T-cell (primary cell): Measurements from ENCODE around the gene PNLIPRP3. TPM values are rescaled to one million over a fixed set of nuclear protein-coding genes. Genes with fewer than 3 reads are reported as not detected.
A peak's percentile ranks its signal among the peaks of the same experiment; 100 is the strongest.

Experiments
- ATAC-seq, 4 experiments: fragments of 200-7000 bp in 3 of 4; fragments of 150-1000 bp in 1 of 4; cut with Tn5 transposase; replicated peaks in 1 of 4; 1 replicate in 3 of 4; 2 replicates in 1 of 4; pipeline ENCODE4 v1.10.0; 2021; ENCODE audit warnings: moderate library complexity in 3 of 4, mild to moderate bottlenecking in 2 of 4, moderate number of reproducible peaks in 1 of 4
- CTCF ChIA-PET, 2 donors: fragments of 300-600 bp; sonication (Branson Sonifier 250); formaldehyde crosslinking; loops; one replicate each; lab custom pipeline; 2022; ENCODE audit warnings: antibody characterized with exemption in 2 of 2; lab: Charles Lee
- POLR2A ChIA-PET, 2 donors: fragments of 300-600 bp; sonication (Branson Sonifier 250); formaldehyde crosslinking; loops; one replicate each; lab custom pipeline; 2022; ENCODE audit warnings: antibody characterized with exemption in 2 of 2; lab: Charles Lee
- DNase-seq, 35 experiments: peaks; one replicate each; pipeline versions ENCODE4 v3.0.0 to v3.0.0-alpha.2; 2013 to 2023
- H3K27ac ChIP-seq: one replicate; pipeline ENCODE4 v1.5.1; 2013; ENCODE audit warnings: low read length
- H3K27me3 ChIP-seq, 2 experiments: replicated peaks in 1 of 2; 1 replicate in 1 of 2; 2 replicates in 1 of 2; pipeline versions ENCODE4 v1.6.1 to v1.7.0; 2013; ENCODE audit warnings: low read length in 1 of 2, mixed read lengths in 1 of 2; ENCODE audit not compliant: control insufficient read depth in 2 of 2, insufficient read depth in 2 of 2; ENCODE audit errors: extremely low read depth in 1 of 2
- H3K36me3 ChIP-seq, 2 donors: 1 replicate in 1 of 2; 2 replicates in 1 of 2; pipeline versions ENCODE4 v1.6.1 to v1.7.0; 2013; ENCODE audit warnings: low read length in 1 of 2; ENCODE audit not compliant: control insufficient read depth in 2 of 2, insufficient read depth in 1 of 2; ENCODE audit errors: extremely low read depth in 1 of 2
- H3K4me1 ChIP-seq, 2 experiments: 1 replicate in 1 of 2; 2 replicates in 1 of 2; pipeline versions ENCODE4 v1.6.1 to v1.7.0; 2013; ENCODE audit warnings: low read length in 2 of 2, mixed read lengths in 1 of 2; ENCODE audit not compliant: insufficient read depth in 2 of 2, control insufficient read depth in 1 of 2; ENCODE audit errors: extremely low read depth in 1 of 2
- H3K4me3 ChIP-seq, 2 donors: 1 replicate in 1 of 2; 2 replicates in 1 of 2; pipeline versions ENCODE4 v1.5.1 to v1.7.0; 2013; ENCODE audit warnings: mild to moderate bottlenecking in 2 of 2, low read length in 1 of 2, moderate library complexity in 1 of 2; ENCODE audit not compliant: control insufficient read depth in 1 of 2; ENCODE audit errors: extremely low read depth in 1 of 2
- H3K9me3 ChIP-seq: 2 replicates; pipeline ENCODE4 v1.7.0; 2013
- H3K27ac Mint-ChIP-seq, 2 donors: one replicate each; pipeline ENCODE4 v1.8.0; 2020 to 2021; ENCODE audit warnings: mild to moderate bottlenecking in 2 of 2, mixed read lengths in 2 of 2
- H3K27me3 Mint-ChIP-seq, 2 donors: one replicate each; pipeline ENCODE4 v1.8.0; 2021 to 2022; ENCODE audit warnings: mixed read lengths in 2 of 2
- H3K36me3 Mint-ChIP-seq: one replicate; pipeline ENCODE4 v1.8.0; 2021; ENCODE audit warnings: mixed read lengths
- H3K4me1 Mint-ChIP-seq, 3 donors: one replicate each; pipeline ENCODE4 v1.8.0; 2020 to 2022; ENCODE audit warnings: mixed read lengths in 3 of 3, mild to moderate bottlenecking in 1 of 3
- H3K4me3 Mint-ChIP-seq, 3 donors: one replicate each; pipeline ENCODE4 v1.8.0; 2020 to 2022; ENCODE audit warnings: mild to moderate bottlenecking in 3 of 3, mixed read lengths in 3 of 3, moderate library complexity in 3 of 3
- H3K9me3 Mint-ChIP-seq, 3 donors: one replicate each; pipeline ENCODE4 v1.8.0; 2020 to 2022; ENCODE audit warnings: mixed read lengths in 3 of 3
- WGBS: methylation state at CpG from one replicate; pipeline ENCODE4 v1.1.5; 2013; ENCODE audit warnings: missing lambda C conversion rate; ENCODE audit not compliant: insufficient coverage; 5-methylcytosine and 5-hydroxymethylcytosine counted together
- total RNA-seq, 35 experiments: library from RNA in 6 of 35; stranded (reverse) in 6 of 35; fragments of 120-200 nt in 1 of 35; gene quantifications; one replicate each; pipeline versions ENCODE4 v1.2.1 to v1.2.4 and lab custom pipeline; 2013 to 2026

The PNLIPRP3 gene
- total RNA-seq, 5 donors from 2014 or later (not counting 1 experiment from before 2014, with no cell fraction given), result not detected

- no peaks in the 10 kb centered on the region for H3K4me1 ChIP-seq
- Mint-ChIP-seq H3K36me3 (no peaks in the 10 kb centered on the region), H3K4me1 (no peaks in the 10 kb centered on the region), H3K4me3 (no peak overlapping the region), H3K27me3 (peaks cover 0 to 5% of the 10 kb centered on the region in 2 donors), H3K27ac (no peak overlapping the region), H3K9me3 (no peaks in the 10 kb centered on the region)
- H3K27me3 ChIP-seq, result no peaks in the 10 kb centered on the region
- H3K4me3 ChIP-seq, result no peak overlapping the region
- ChIA-PET CTCF (no interaction called here), POLR2A (no interaction called here)
- ATAC-seq (no peak), DNase-seq (no peak)
- H3K36me3 ChIP-seq, result no peaks in the 10 kb centered on the region
- no peaks in the 10 kb centered on the region for H3K9me3 ChIP-seq
- 88% methylated on average over 1 of the region's 1 CpG for WGBS
- H3K27ac ChIP-seq, result no peak overlapping the region
Observed at GRCh38 chr10:116487522-116488430, 60.1 kb downstream of the PNLIPRP3 start.

GRCh38 chr10:116489460-116489859, 61.8 kb downstream of the PNLIPRP3 start:
- H3K4me1 ChIP-seq, result no peaks in the 10 kb centered on the region
- no peaks in the 10 kb centered on the region for H3K27me3 Mint-ChIP-seq
- no peak overlapping the region for H3K27ac Mint-ChIP-seq
- H3K36me3 ChIP-seq, result no peaks in the 10 kb centered on the region
- H3K27ac ChIP-seq, result no peak overlapping the region
- DNase-seq (no peak), ATAC-seq (no peak)
- H3K4me1 Mint-ChIP-seq, result no peaks in the 10 kb centered on the region
- no peak overlapping the region for H3K4me3 Mint-ChIP-seq
- POLR2A ChIA-PET, result no interaction called here
- H3K9me3 ChIP-seq, result no peaks in the 10 kb centered on the region
- no peaks in the 10 kb centered on the region for H3K36me3 Mint-ChIP-seq
- CTCF ChIA-PET, result interaction anchor here in 1 of 2 donors (0.7 kb wide), 1 partner anchor 57 kb away, joined by 3 read pairs; no protein-coding TSS in a partner anchor
- H3K4me3 ChIP-seq, result no peak overlapping the region
- H3K27me3 ChIP-seq, result no peaks in the 10 kb centered on the region
- H3K9me3 Mint-ChIP-seq, result peaks cover 0 to 5% (median 0%) of the 10 kb centered on the region in 3 donors
- 25% methylated on average over 1 of the region's 2 CpGs for WGBS

- no peaks in the 10 kb centered on the region for H3K9me3 ChIP-seq
- POLR2A ChIA-PET, result no interaction called here
- ATAC-seq, result no peak
- peak in 1 of 35 experiments; percentile 3 for DNase-seq
- no peaks in the 10 kb centered on the region for H3K27me3 ChIP-seq
- H3K36me3 ChIP-seq, result no peaks in the 10 kb centered on the region
- CTCF ChIA-PET, result interaction anchor here in 1 of 2 donors (0.5 kb wide), 1 partner anchor 145 kb away, joined by 3 read pairs; no protein-coding TSS in a partner anchor
- Mint-ChIP-seq H3K9me3 (peaks cover 0 to 5% (median 0%) of the 10 kb centered on the region in 3 donors), H3K36me3 (no peaks in the 10 kb centered on the region), H3K4me3 (no peak overlapping the region), H3K27ac (no peak overlapping the region), H3K4me1 (no peaks in the 10 kb centered on the region), H3K27me3 (no peaks in the 10 kb centered on the region)
- no peak overlapping the region for H3K4me3 ChIP-seq
- no peaks in the 10 kb centered on the region for H3K4me1 ChIP-seq
- WGBS, result no CpG with 5 or more reads among the region's 2 CpGs
- no peak overlapping the region for H3K27ac ChIP-seq
Observed at GRCh38 chr10:116490028-116490662, 62.5 kb downstream of the PNLIPRP3 start.

GRCh38 chr10:116504786-116505185, 77.1 kb downstream of the PNLIPRP3 start:
- DNase-seq, result no peak
- Histone ChIP-seq H3K4me3 (no peak overlapping the region), H3K27ac (no peak overlapping the region), H3K27me3 (no peaks in the 10 kb centered on the region), H3K36me3 (no peaks in the 10 kb centered on the region), H3K4me1 (no peaks in the 10 kb centered on the region), H3K9me3 (no peaks in the 10 kb centered on the region)
- no peak overlapping the region for H3K4me3 Mint-ChIP-seq
- H3K27ac Mint-ChIP-seq, result no peak overlapping the region
- peaks cover 0 to 5% of the 10 kb centered on the region in 2 donors for H3K27me3 Mint-ChIP-seq
- 55% methylated on average over 2 of the region's 8 CpGs for WGBS
- H3K4me1 Mint-ChIP-seq, result no peaks in the 10 kb centered on the region
- CTCF ChIA-PET, result no interaction called here
- peaks cover 0 to 15% (median 4%) of the 10 kb centered on the region in 3 donors for H3K9me3 Mint-ChIP-seq
- H3K36me3 Mint-ChIP-seq, result no peaks in the 10 kb centered on the region
- ATAC-seq, result no peak
- POLR2A ChIA-PET, result no interaction called here

- no CpG with 5 or more reads among the region's 3 CpGs for WGBS
Observed at GRCh38 chr10:116510565-116510964, 82.9 kb downstream of the PNLIPRP3 start.

GRCh38 chr10:116511365-116511764, 83.7 kb downstream of the PNLIPRP3 start:
- no peak overlapping the region for H3K4me3 ChIP-seq
- H3K27ac Mint-ChIP-seq, result no peak overlapping the region
- CTCF ChIA-PET, result interaction anchor here (0.6 to 0.7 kb wide), 2 partner anchors 19 to 108 kb away, joined by 3 to 9 read pairs; no protein-coding TSS in a partner anchor
- POLR2A ChIA-PET, result interaction anchor here in 1 of 2 donors (0.7 kb wide), 1 partner anchor 15 kb away, joined by 3 read pairs; no protein-coding TSS in a partner anchor
- no peaks in the 10 kb centered on the region for H3K4me1 Mint-ChIP-seq
- no peaks in the 10 kb centered on the region for H3K36me3 Mint-ChIP-seq
- peaks cover 0 to 3% of the 10 kb centered on the region in 2 experiments for H3K27me3 ChIP-seq
- H3K27ac ChIP-seq, result no peak overlapping the region
- ATAC-seq (no peak), DNase-seq (no peak)
- no CpG with 5 or more reads among the region's 3 CpGs for WGBS
- no peaks in the 10 kb centered on the region for H3K36me3 ChIP-seq
- peaks cover 2 to 10% of the 10 kb centered on the region in 2 donors for H3K27me3 Mint-ChIP-seq
- no peak overlapping the region for H3K4me3 Mint-ChIP-seq
- H3K4me1 ChIP-seq, result no peaks in the 10 kb centered on the region
- no peaks in the 10 kb centered on the region for H3K9me3 ChIP-seq
- peaks cover 0 to 7% (median 0%) of the 10 kb centered on the region in 3 donors for H3K9me3 Mint-ChIP-seq

More at GRCh38 chr10:116510565-116510964, 82.9 kb downstream of the PNLIPRP3 start:
- no peak for ATAC-seq
- ChIA-PET CTCF (interaction anchor here in 1 of 2 donors (1.6 kb wide), 1 partner anchor 15 kb away, joined by 6 read pairs; no protein-coding TSS in a partner anchor), POLR2A (no interaction called here)
- H3K4me3 ChIP-seq, result no peak overlapping the region
- Mint-ChIP-seq H3K27ac (no peak overlapping the region), H3K4me1 (no peaks in the 10 kb centered on the region), H3K27me3 (peaks cover 2 to 10% of the 10 kb centered on the region in 2 donors), H3K36me3 (no peaks in the 10 kb centered on the region), H3K4me3 (no peak overlapping the region), H3K9me3 (peaks cover 0 to 7% (median 0%) of the 10 kb centered on the region in 3 donors)
- no peaks in the 10 kb centered on the region for H3K36me3 ChIP-seq
- peaks cover 0 to 3% of the 10 kb centered on the region in 2 experiments for H3K27me3 ChIP-seq
- DNase-seq, result no peak
- no peaks in the 10 kb centered on the region for H3K9me3 ChIP-seq
- no peak overlapping the region for H3K27ac ChIP-seq
- no peaks in the 10 kb centered on the region for H3K4me1 ChIP-seq
